Thoracic aorta endothelial cell (primary cell): ENCODE results near the gene DISP2. TPM values are rescaled to one million over a fixed set of nuclear protein-coding genes. Genes with fewer than 3 reads are reported as not detected.

Source experiments
- total RNA-seq: library from RNA; depleted of rRNA; stranded (reverse); fragments of >200 nt; gene quantifications from 2 replicates; pipeline ENCODE4 v1.2.3, GENCODE V29; 2012

Gene DISP2, protein sequence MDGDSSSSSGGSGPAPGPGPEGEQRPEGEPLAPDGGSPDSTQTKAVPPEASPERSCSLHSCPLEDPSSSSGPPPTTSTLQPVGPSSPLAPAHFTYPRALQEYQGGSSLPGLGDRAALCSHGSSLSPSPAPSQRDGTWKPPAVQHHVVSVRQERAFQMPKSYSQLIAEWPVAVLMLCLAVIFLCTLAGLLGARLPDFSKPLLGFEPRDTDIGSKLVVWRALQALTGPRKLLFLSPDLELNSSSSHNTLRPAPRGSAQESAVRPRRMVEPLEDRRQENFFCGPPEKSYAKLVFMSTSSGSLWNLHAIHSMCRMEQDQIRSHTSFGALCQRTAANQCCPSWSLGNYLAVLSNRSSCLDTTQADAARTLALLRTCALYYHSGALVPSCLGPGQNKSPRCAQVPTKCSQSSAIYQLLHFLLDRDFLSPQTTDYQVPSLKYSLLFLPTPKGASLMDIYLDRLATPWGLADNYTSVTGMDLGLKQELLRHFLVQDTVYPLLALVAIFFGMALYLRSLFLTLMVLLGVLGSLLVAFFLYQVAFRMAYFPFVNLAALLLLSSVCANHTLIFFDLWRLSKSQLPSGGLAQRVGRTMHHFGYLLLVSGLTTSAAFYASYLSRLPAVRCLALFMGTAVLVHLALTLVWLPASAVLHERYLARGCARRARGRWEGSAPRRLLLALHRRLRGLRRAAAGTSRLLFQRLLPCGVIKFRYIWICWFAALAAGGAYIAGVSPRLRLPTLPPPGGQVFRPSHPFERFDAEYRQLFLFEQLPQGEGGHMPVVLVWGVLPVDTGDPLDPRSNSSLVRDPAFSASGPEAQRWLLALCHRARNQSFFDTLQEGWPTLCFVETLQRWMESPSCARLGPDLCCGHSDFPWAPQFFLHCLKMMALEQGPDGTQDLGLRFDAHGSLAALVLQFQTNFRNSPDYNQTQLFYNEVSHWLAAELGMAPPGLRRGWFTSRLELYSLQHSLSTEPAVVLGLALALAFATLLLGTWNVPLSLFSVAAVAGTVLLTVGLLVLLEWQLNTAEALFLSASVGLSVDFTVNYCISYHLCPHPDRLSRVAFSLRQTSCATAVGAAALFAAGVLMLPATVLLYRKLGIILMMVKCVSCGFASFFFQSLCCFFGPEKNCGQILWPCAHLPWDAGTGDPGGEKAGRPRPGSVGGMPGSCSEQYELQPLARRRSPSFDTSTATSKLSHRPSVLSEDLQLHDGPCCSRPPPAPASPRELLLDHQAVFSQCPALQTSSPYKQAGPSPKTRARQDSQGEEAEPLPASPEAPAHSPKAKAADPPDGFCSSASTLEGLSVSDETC (N-terminal part only)
- total RNA-seq, result 0.14 and 0.27 TPM in 2 replicates

DNA sequence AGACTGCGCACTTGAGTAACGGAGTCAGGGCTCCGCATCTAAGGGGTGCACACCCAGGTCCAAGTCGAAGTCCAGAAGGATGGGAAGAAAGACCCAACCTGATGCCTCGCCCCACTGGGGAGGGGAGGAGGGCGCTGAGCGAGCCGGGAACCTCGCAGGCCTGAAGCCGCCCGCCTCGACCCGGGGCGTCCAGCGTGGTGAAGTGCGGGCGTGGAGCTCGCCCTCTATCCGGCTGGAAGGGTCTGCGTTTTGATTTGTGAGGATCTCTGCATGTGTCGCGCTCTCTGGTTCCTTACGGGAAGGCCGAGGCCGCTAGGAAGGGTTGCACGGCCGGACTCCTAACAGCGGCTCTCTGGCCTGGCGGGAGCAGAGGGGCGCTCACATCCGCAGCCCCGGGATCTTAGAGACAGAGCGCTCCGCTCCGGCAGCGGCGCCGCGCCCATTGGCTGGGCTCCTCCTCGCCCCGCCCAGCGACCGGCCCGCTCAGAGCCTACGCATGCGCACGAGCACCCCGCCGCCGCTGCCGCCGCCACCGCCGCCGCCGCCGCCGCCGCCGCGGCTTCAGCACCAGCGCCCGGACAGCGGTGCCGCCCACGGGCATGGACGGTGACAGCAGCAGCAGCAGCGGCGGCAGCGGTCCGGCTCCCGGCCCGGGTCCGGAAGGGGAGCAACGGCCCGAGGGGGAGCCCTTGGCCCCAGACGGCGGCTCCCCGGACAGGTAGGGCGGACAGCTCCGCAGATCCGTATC is at the start of gene DISP2:
TSS of gene DISP2 (plus strand) at position 497 of the 748 bp plus-strand sequence. CDS start at position 600, 103 bp downstream.

DNA sequence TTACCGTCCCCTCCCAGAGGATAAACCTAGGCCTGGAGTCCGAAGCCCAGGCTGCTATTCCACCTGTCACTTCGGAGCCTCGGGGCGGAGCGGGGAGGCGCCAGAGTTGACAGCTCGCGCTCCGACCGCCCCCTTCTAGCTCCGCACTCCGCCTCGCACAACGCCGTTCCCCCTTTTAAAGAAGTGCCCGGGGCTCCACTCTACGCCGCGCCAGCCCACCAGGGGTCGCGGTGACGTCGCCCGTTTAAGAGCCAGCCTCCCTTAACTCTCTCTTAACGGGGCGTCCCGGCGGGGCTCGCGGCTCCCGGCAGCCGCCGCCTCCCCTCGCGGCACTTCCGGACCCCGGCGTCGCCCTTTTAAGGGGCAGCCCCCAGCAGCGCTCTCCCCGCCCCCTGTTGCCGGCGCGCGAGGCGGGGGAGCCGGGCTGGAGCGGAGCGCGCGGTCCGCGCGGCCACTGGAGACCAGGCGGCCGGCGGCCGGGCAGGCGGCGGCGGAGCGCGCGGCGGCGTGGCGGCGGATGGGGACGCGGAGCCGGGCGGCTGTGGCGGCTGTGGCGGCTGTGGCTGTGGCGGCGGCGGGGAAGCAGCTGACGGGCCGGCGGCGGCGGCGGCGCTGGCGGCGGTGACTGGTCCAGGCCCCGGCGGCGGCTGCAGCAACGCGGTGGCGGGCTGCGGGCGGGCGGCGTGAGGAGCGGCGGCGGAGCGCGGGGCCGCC is 34.6 kb upstream of the DISP2 start, which contains the start of gene INAFM2:
TSS of gene INAFM2 (plus strand) at position 454 of the 714 bp plus-strand sequence. CDS start 364 bp downstream, outside the sequence.

DNA sequence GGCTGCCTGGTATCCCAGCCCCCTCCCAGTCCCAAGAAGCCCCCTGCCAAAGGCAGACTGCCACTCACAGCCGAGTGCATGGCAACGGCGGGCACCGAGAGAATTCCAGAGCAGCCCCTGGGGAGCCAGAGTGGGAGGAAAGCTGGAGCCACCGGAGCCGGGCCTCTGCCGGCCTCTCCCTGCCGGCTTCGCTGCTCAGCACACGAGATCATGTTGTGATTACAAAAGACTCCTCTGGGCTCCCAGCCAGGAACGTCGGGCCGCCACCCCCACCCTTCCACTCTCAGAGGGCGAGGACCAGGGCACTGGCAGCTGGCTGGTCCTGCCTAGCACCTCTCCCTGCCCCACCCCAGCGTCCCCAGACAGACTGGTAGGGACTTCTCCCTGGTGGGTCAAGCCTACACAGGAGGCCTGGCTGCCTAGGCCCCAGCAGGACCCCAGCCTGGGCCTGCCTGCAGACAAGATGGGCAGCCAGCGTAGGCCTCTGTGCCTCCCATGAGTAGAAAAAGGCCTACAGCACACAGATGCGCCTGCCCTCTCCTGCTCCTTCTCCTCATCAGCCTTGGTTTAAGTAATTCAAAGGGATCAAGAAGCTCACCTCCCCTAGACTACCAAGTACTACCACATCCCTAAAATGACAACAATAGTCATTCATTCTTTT is 17.1 kb upstream of the DISP2 start, which contains the start of gene CCDC9B:
TSS of gene CCDC9B (minus strand) at position 200 of the 661 bp plus-strand sequence. CDS start at position 80, 120 bp downstream.

DNA sequence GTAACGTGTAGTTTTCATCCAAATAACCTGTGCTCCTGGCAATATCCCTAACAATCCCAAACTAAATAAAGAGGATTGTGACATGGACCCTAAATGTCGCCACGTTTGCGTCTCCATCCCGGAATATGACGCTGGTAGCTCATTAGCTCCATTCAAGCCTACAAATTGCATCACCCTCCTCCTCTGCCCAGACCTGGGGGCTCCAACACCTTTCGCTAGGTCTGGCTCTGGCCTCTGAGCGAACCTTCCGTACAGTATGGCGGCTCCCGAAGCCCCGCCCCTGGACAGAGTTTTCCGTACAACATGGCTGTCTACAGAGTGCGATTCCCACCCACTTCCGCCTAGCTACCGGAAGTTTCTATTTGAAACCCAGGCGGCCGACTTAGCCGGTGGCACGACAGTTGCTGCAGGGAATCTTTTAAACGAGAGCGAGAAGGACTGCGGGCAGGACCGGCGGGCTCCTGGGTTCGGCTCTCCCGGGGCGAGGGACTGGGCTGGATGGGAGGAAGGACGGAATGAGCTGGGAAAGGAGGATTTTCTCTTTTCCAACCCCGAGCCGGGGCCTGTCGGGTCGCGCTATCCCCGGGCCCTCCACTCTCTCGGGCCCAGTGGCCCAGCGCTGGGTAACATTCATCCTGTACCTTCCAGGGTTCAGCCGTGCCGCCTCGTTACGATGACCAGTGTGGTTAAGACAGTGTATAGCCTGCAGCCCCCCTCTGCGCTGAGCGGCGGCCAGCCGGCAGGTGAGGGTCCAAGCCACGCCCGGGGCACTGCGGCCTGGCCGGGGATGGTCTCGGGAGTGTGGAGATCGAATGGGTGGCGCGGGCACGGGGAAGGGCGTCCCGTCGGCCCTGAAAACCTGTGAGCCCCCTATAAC is 24.8 kb downstream of the DISP2 start, which contains the start of gene KNSTRN:
TSS of gene KNSTRN (plus strand) at position 142 of the 877 bp plus-strand sequence. CDS start at position 257, 115 bp downstream.

DNA sequence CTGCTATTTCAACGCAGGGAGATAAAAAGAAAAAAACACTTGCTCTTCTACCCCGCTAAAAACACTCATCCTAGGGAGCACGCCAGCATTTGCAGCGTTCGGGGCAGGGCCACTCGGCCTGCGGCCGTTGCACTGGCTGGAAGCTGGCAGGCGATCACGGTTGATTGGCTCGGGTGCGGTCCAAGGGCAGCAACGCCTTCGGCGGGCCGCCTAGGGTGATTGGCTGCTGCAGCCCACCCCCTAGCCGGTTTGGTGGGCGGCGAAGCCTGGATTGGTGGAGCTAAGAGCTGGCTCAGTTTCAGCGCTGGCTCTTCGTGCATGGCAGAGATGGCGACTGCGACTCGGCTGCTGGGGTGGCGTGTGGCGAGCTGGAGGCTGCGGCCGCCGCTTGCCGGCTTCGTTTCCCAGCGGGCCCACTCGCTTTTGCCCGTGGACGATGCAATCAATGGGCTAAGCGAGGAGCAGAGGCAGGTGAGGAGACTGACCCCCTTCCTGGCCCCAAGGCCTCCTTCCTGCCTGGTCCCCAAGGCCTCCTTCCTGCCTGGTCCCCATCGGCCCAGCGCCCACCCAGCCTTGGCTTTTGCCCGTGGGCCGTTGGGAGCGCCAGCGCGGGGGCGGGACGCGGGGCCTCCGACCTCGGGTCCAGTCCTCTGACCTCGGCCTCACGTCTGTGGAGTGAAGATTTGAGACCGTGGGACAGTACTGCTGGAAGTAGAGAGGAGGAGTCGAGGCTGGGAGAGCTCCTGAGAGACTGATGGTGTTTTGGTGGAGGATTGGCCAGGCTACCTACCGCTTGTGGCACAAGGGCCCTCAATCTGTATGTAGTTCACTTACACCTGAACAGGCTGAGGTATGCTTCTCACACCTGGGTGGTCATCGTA is 47.7 kb downstream of the DISP2 start, which contains the start of gene IVD:
TSS of gene IVD (plus strand) at position 295 of the 881 bp plus-strand sequence. CDS start at position 328, 33 bp downstream.

Other genes starting within 250 kb of the DISP2 start
- 1.2 and 2.3 TPM in 2 replicates for gene BMF, start 249.3 kb upstream of the DISP2 start, total RNA-seq
- gene BUB1B, start 197.2 kb upstream of the DISP2 start, total RNA-seq, result 41.0 and 78.3 TPM in 2 replicates
- gene PAK6, start 119.2 kb upstream of the DISP2 start, total RNA-seq, result not detected in 2 replicates
- 0.13 and 0.22 TPM in 2 replicates for gene ANKRD63, start 75.2 kb upstream of the DISP2 start, total RNA-seq
- 0.40 and 21.8 TPM in 2 replicates for gene PLCB2, start 50.3 kb upstream of the DISP2 start, total RNA-seq
- 24.2 and 30.9 TPM in 2 replicates for gene INAFM2, start 34.5 kb upstream of the DISP2 start, total RNA-seq
- 25.6 and 32.7 TPM in 2 replicates for gene CCDC9B, start 17.3 kb upstream of the DISP2 start, total RNA-seq
- not detected in 2 replicates for gene PHGR1, start 7.2 kb upstream of the DISP2 start, total RNA-seq
- 53.6 and 83.1 TPM in 2 replicates for gene KNSTRN, start 24.5 kb downstream of the DISP2 start, total RNA-seq
- gene IVD, start 47.6 kb downstream of the DISP2 start, total RNA-seq, result 39.2 and 48.5 TPM in 2 replicates
- gene BAHD1, start 82.7 kb downstream of the DISP2 start, total RNA-seq, result 12.2 and 14.5 TPM in 2 replicates
- 17.4 and 19.3 TPM in 2 replicates for gene CHST14, start 112.8 kb downstream of the DISP2 start, total RNA-seq
- gene CCDC32, start 206.8 kb downstream of the DISP2 start, total RNA-seq, result 19.8 and 24.1 TPM in 2 replicates
- gene RPUSD2, start 211.1 kb downstream of the DISP2 start, total RNA-seq, result 10.0 and 10.6 TPM in 2 replicates
- gene KNL1, start 236.0 kb downstream of the DISP2 start, total RNA-seq, result 62.6 and 107 TPM in 2 replicates